Measurements from ENCODE around the gene CCER1.
"Not testable (repeated sequence)": the region's sequence is repeated elsewhere in the genome, so short reads cannot be mapped to it uniquely, and the experiment has no call there.

Gene CCER1

GRCh38 chr12:90954921-90955320, at the start of gene CCER1:
CCER1 (minus strand) TSS chr12:90955176; CDS start chr12:90954742, 434 bp downstream.
- in situ Hi-C loops (cut with MboI; ENCODE audit: low sequenced_read_pairs), result loop anchor here (25.0 kb wide), 1 partner anchor 382 kb away; no protein-coding TSS in a partner anchor

- in situ Hi-C loops (cut with MboI; ENCODE audit: low sequenced_read_pairs), result no loop called here
These were observed 48.8 kb upstream of the CCER1 start for GRCh38 chr12:91003737-91004136.

GRCh38 chr12:91001306-91001705, 46.3 kb upstream of the CCER1 start:
- in situ Hi-C loops (cut with MboI; ENCODE audit: low sequenced_read_pairs), result no loop called here

- in situ Hi-C loops (cut with MboI; ENCODE audit: low sequenced_read_pairs), result no loop called here
These were observed 45.0 kb upstream of the CCER1 start for GRCh38 chr12:90999966-91000365.

- in situ Hi-C loops (cut with MboI; ENCODE audit: low sequenced_read_pairs), result no loop called here
These were observed 44.6 kb upstream of the CCER1 start for GRCh38 chr12:90999527-90999926.

- in situ Hi-C loops (cut with MboI; ENCODE audit: low sequenced_read_pairs), result no loop called here
These were observed 40.0 kb upstream of the CCER1 start for GRCh38 chr12:90995010-90995409.

GRCh38 chr12:90991952-90992465, 37.0 kb upstream of the CCER1 start:
- in situ Hi-C loops (cut with MboI; ENCODE audit: low sequenced_read_pairs), result no loop called here

GRCh38 chr12:90990611-90991010, 35.6 kb upstream of the CCER1 start:
- in situ Hi-C loops (cut with MboI; ENCODE audit: low sequenced_read_pairs), result no loop called here

GRCh38 chr12:90989686-90990111, 34.7 kb upstream of the CCER1 start:
- in situ Hi-C loops (cut with MboI; ENCODE audit: low sequenced_read_pairs), result no loop called here

GRCh38 chr12:90987520-90987919, 32.5 kb upstream of the CCER1 start:
- in situ Hi-C loops (cut with MboI; ENCODE audit: low sequenced_read_pairs), result no loop called here

- in situ Hi-C loops (cut with MboI; ENCODE audit: low sequenced_read_pairs), result no loop called here
These were observed 32.1 kb upstream of the CCER1 start for GRCh38 chr12:90987101-90987500.

GRCh38 chr12:90985331-90985730, 30.4 kb upstream of the CCER1 start:
- in situ Hi-C loops (cut with MboI; ENCODE audit: low sequenced_read_pairs), result not testable (repeated sequence)

- in situ Hi-C loops (cut with MboI; ENCODE audit: low sequenced_read_pairs), result no loop called here
These were observed 29.1 kb upstream of the CCER1 start for GRCh38 chr12:90984114-90984513.

GRCh38 chr12:90982170-90982569, 27.2 kb upstream of the CCER1 start:
- in situ Hi-C loops (cut with MboI; ENCODE audit: low sequenced_read_pairs), result no loop called here

GRCh38 chr12:90979951-90980350, 25.0 kb upstream of the CCER1 start:
- in situ Hi-C loops (cut with MboI; ENCODE audit: low sequenced_read_pairs), result no loop called here

GRCh38 chr12:90979019-90979418, 24.0 kb upstream of the CCER1 start:
- in situ Hi-C loops (cut with MboI; ENCODE audit: low sequenced_read_pairs), result no loop called here

GRCh38 chr12:90978117-90978770, 23.3 kb upstream of the CCER1 start:
- in situ Hi-C loops (cut with MboI; ENCODE audit: low sequenced_read_pairs), result no loop called here

- in situ Hi-C loops (cut with MboI; ENCODE audit: low sequenced_read_pairs), result no loop called here
These were observed 22.2 kb upstream of the CCER1 start for GRCh38 chr12:90977224-90977623.

- in situ Hi-C loops (cut with MboI; ENCODE audit: low sequenced_read_pairs), result loop anchor here (25.0 kb wide), 1 partner anchor 363 kb away; no protein-coding TSS in a partner anchor
These were observed 19.3 kb upstream of the CCER1 start for GRCh38 chr12:90974286-90974685.

- in situ Hi-C loops (cut with MboI; ENCODE audit: low sequenced_read_pairs), result loop anchor here (25.0 kb wide), 1 partner anchor 365 kb away; no protein-coding TSS in a partner anchor
These were observed 17.2 kb upstream of the CCER1 start for GRCh38 chr12:90972226-90972625.

GRCh38 chr12:90970911-90971310, 15.9 kb upstream of the CCER1 start:
- in situ Hi-C loops (cut with MboI; ENCODE audit: low sequenced_read_pairs), result loop anchor here (25.0 kb wide), 1 partner anchor 366 kb away; no protein-coding TSS in a partner anchor

- in situ Hi-C loops (cut with MboI; ENCODE audit: low sequenced_read_pairs), result loop anchor here (25.0 kb wide), 1 partner anchor 367 kb away; no protein-coding TSS in a partner anchor
These were observed 15.5 kb upstream of the CCER1 start for GRCh38 chr12:90970471-90970870.
